ENCODE data around the gene HBM. TPM values are rescaled to one million over a fixed set of nuclear protein-coding genes. Genes with fewer than 3 reads are reported as not detected.

HBM gene
- total and polyA plus RNA-seq, 8 donors, result not detected

GRCh38 chr16:185213-185612 is 19.4 kb downstream of the HBM start:
- Histone ChIP-seq H3K36me3 (peaks cover 4 to 26% (median 11%) of the 10 kb centered on the region in 3 donors), H3K27me3 (no peaks in the 10 kb centered on the region), H3K4me3 (no peak overlapping the region), H3K9me3 (no peaks in the 10 kb centered on the region), H3K27ac (no peak overlapping the region), H3K4me1 (peaks cover 10 to 14% (median 10%) of the 10 kb centered on the region in 3 donors)
- ATAC-seq, result no peak
- DNase-seq, result no peak
- WGBS, 2 donors, result 91% methylated on average over 13 of the region's 13 CpGs
- intact Hi-C loops (cut with DNase I), result no loop called here
- TF ChIP-seq, protein P1, sequence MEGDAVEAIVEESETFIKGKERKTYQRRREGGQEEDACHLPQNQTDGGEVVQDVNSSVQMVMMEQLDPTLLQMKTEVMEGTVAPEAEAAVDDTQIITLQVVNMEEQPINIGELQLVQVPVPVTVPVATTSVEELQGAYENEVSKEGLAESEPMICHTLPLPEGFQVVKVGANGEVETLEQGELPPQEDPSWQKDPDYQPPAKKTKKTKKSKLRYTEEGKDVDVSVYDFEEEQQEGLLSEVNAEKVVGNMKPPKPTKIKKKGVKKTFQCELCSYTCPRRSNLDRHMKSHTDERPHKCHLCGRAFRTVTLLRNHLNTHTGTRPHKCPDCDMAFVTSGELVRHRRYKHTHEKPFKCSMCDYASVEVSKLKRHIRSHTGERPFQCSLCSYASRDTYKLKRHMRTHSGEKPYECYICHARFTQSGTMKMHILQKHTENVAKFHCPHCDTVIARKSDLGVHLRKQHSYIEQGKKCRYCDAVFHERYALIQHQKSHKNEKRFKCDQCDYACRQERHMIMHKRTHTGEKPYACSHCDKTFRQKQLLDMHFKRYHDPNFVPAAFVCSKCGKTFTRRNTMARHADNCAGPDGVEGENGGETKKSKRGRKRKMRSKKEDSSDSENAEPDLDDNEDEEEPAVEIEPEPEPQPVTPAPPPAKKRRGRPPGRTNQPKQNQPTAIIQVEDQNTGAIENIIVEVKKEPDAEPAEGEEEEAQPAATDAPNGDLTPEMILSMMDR (IDR thresholded peaks at IDR 0.05), result no peak
- FAIRE-seq, result no peak

GRCh38 chr16:185691-186090 is 19.9 kb downstream of the HBM start:
- intact Hi-C loops (cut with DNase I), result no loop called here
- H3K27ac ChIP-seq, result no peak overlapping the region
- no peak for ATAC-seq
- H3K9me3 ChIP-seq, result no peaks in the 10 kb centered on the region
- H3K36me3 ChIP-seq, result peaks cover 4 to 31% (median 11%) of the 10 kb centered on the region in 3 donors
- H3K4me3 ChIP-seq, result no peak overlapping the region
- TF ChIP-seq, protein P1 (IDR thresholded peaks at IDR 0.05), result no peak
- 81 to 92% methylated on average over 10 to 11 of the region's 11 CpGs for whole genome bisulfite sequencing, 2 donors
- no peak for FAIRE-seq
- H3K4me1 ChIP-seq, result peaks cover 6 to 9% (median 7%) of the 10 kb centered on the region in 3 donors
- DNase-seq, result no peak
- H3K27me3 ChIP-seq, result no peaks in the 10 kb centered on the region

- Histone ChIP-seq H3K27ac (no peak overlapping the region), H3K4me3 (no peak overlapping the region), H3K27me3 (no peaks in the 10 kb centered on the region), H3K4me1 (no peaks in the 10 kb centered on the region), H3K36me3 (peaks cover 4 to 40% (median 18%) of the 10 kb centered on the region in 3 donors), H3K9me3 (no peaks in the 10 kb centered on the region)
- no peak for FAIRE-seq
- ATAC-seq, result no peak
- 95 to 96% methylated on average over 8 of the region's 8 CpGs for WGBS, 2 donors
- TF ChIP-seq, protein P1 (IDR thresholded peaks at IDR 0.05), result no peak
- no peak for DNase-seq
- intact Hi-C loops (cut with DNase I), result no loop called here
Measured at GRCh38 chr16:187330-187729, 21.6 kb downstream of the HBM start.

DNA sequence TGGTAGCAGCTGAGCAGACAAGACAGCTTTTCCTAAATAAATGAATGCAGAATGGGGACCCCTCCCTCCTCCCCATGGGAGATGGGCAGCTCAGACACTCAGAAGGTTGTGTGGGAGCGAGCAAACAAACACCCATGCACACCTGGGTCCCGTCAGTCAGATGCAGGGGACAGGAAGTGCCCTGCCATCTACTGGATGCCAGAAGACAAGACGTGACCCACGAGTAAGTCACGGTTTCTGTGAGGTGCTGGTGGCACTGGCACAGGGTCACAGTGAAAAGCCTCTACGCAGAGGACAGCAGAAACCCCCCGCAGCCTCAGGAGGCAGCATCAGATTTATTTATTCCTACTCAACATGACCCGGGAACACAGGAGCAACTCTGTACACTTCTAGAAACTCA is 22.9 kb downstream of the HBM start:
- no peak for DNase-seq
- H3K27me3 ChIP-seq, result no peaks in the 10 kb centered on the region
- TF ChIP-seq, protein P1 (IDR thresholded peaks at IDR 0.05), result no peak
- no peak for ATAC-seq
- H3K9me3 ChIP-seq, result no peaks in the 10 kb centered on the region
- no peak for FAIRE-seq
- H3K27ac ChIP-seq, result no peak overlapping the region
- H3K4me1 ChIP-seq, result no peaks in the 10 kb centered on the region
- no peak overlapping the region for H3K4me3 ChIP-seq
- 76 to 82% methylated on average over 8 of the region's 8 CpGs for whole genome bisulfite sequencing, 2 donors
- intact Hi-C loops (cut with DNase I), result no loop called here
- peaks cover 9 to 51% (median 23%) of the 10 kb centered on the region in 3 donors for H3K36me3 ChIP-seq

- intact Hi-C loops (cut with DNase I), result no loop called here
- H3K4me1 ChIP-seq, result no peaks in the 10 kb centered on the region
- no peak for FAIRE-seq
- H3K36me3 ChIP-seq, result peaks cover 10 to 61% (median 23%) of the 10 kb centered on the region in 3 donors
- H3K4me3 ChIP-seq, result no peak overlapping the region
- no peak overlapping the region for H3K27ac ChIP-seq
- peak in 1 of 6 donors; percentile 21 for DNase-seq
- H3K27me3 ChIP-seq, result no peaks in the 10 kb centered on the region
- TF ChIP-seq, protein P1 (IDR thresholded peaks at IDR 0.05), result no peak
- no peak for ATAC-seq
- 92 to 95% methylated on average over 34 of the region's 34 CpGs for WGBS, 2 donors
- H3K9me3 ChIP-seq, result no peaks in the 10 kb centered on the region
Measured at GRCh38 chr16:189604-190186, 23.9 kb downstream of the HBM start.
